Neural progenitor cell (in vitro differentiated cells): ENCODE measurements around the gene FXYD5. TPM values are rescaled to one million over a fixed set of nuclear protein-coding genes. Genes with fewer than 3 reads are reported as not detected.

Source experiments
- DNase-seq: peaks from one replicate; pipeline ENCODE4 v3.0.0-alpha.2; 2016; ENCODE audit warnings: low spot score
- H2AFZ ChIP-seq: fragments of 200-600 bp; sonication (generic); replicated peaks from 2 replicates; pipeline ENCODE4 v1.6.1; 2016; ENCODE audit warnings: antibody characterized with exemption
- H3F3A ChIP-seq: fragments of 200-600 bp; sonication (generic); 2 replicates; pipeline ENCODE4 v1.6.1; 2016; ENCODE audit warnings: antibody characterized with exemption, low read depth
- H3K27ac ChIP-seq: fragments of 200-600 bp; sonication (generic); 2 replicates; pipeline ENCODE4 v1.5.1; 2016; ENCODE audit warnings: mild to moderate bottlenecking
- H3K27me3 ChIP-seq: fragments of 200-600 bp; sonication (generic); 2 replicates; pipeline ENCODE4 v1.6.1; 2016; ENCODE audit warnings: mild to moderate bottlenecking, moderate library complexity
- H3K36me3 ChIP-seq: fragments of 200-600 bp; sonication (generic); 2 replicates; pipeline ENCODE4 v1.5.1; 2016
- H3K4me1 ChIP-seq: fragments of 200-600 bp; sonication (generic); 2 replicates; pipeline ENCODE4 v1.6.1; 2016; ENCODE audit warnings: mixed run types
- H3K4me2 ChIP-seq: fragments of 200-600 bp; sonication (generic); 2 replicates; pipeline ENCODE4 v1.6.1; 2016
- H3K4me3 ChIP-seq: fragments of 200-600 bp; sonication (generic); 2 replicates; pipeline ENCODE4 v1.5.1; 2016
- H3K79me2 ChIP-seq: fragments of 200-600 bp; sonication (generic); 2 replicates; pipeline ENCODE4 v1.6.1; 2016; ENCODE audit warnings: low read depth
- H3K9ac ChIP-seq: fragments of 200-600 bp; sonication (generic); 2 replicates; pipeline ENCODE4 v1.6.1; 2016
- H3K9me3 ChIP-seq: fragments of 200-600 bp; sonication (generic); 2 replicates; pipeline ENCODE4 v1.5.1; 2016; ENCODE audit warnings: low read depth
- H4K20me1 ChIP-seq: fragments of 200-600 bp; sonication (generic); 2 replicates; pipeline ENCODE4 v1.6.1; 2016; ENCODE audit warnings: low read depth
- H3K27ac Mint-ChIP-seq: 3 replicates; pipeline ENCODE4 v1.8.0; 2021; ENCODE audit warnings: mixed read lengths
- H3K27me3 Mint-ChIP-seq: 2 replicates; pipeline ENCODE4 v1.8.0; 2022; ENCODE audit warnings: low read depth, mild to moderate bottlenecking, inconsistent platforms, moderate library complexity, mixed read lengths; ENCODE audit not compliant: insufficient read depth
- H3K36me3 Mint-ChIP-seq: 3 replicates; pipeline ENCODE4 v1.8.0; 2021; ENCODE audit warnings: mixed read lengths
- H3K4me1 Mint-ChIP-seq: 3 replicates; pipeline ENCODE4 v1.8.0; 2021; ENCODE audit warnings: mixed read lengths
- H3K4me3 Mint-ChIP-seq: 3 replicates; pipeline ENCODE4 v1.8.0; 2021; ENCODE audit warnings: mild to moderate bottlenecking, moderate library complexity, mixed read lengths
- H3K9me3 Mint-ChIP-seq: 3 replicates; pipeline ENCODE4 v1.8.0; 2020; ENCODE audit warnings: mixed read lengths
- CTCF ChIP-seq: fragments of 200-600 bp; sonication (generic); IDR thresholded peaks from 2 replicates; pipeline ENCODE4 v1.5.1; 2017; ENCODE audit warnings: antibody characterized with exemption, mild to moderate bottlenecking
- EZH2 ChIP-seq: fragments of 200-600 bp; sonication (generic); IDR thresholded peaks from 2 replicates; pipeline ENCODE4 v1.6.1; 2017; ENCODE audit warnings: antibody characterized with exemption, mild to moderate bottlenecking, moderate library complexity
- EZH2phosphoT487 ChIP-seq: fragments of 200-600 bp; sonication (generic); IDR thresholded peaks from 2 replicates; pipeline ENCODE4 v1.6.1; 2017; ENCODE audit warnings: antibody characterized with exemption
- total RNA-seq: library from RNA; depleted of rRNA; stranded (reverse); fragments of >200 nt; gene quantifications from 2 replicates; pipeline ENCODE4 v1.2.3, GENCODE V29; 2015; ENCODE audit warnings: low replicate concordance

Gene FXYD5
- total RNA-seq, 1 donor from 2014 or later, result 7.8 TPM

- Mint-ChIP-seq H3K9me3 (no peaks in the 10 kb centered on the region), H3K27me3 (peaks cover 4% of the 10 kb centered on the region), H3K4me1 (peaks cover 19% of the 10 kb centered on the region), H3K27ac (no peak overlapping the region), H3K4me3 (no peak overlapping the region), H3K36me3 (no peaks in the 10 kb centered on the region)
- Histone ChIP-seq H3K4me3 (no peak overlapping the region), H3K9me3 (no peaks in the 10 kb centered on the region), H4K20me1 (no peaks in the 10 kb centered on the region), H3K27me3 (no peaks in the 10 kb centered on the region), H3K4me2 (peak overlapping the region; percentile 66), H3K9ac (no peak overlapping the region), H3K4me1 (peaks cover 15% of the 10 kb centered on the region), H2AFZ (no peak overlapping the region), H3K79me2 (no peaks in the 10 kb centered on the region), H3F3A (peaks cover 3% of the 10 kb centered on the region), H3K36me3 (no peaks in the 10 kb centered on the region), H3K27ac (no peak overlapping the region)
- no peak for TF ChIP-seq EZH2phosphoT487
- no peak for TF ChIP-seq EZH2
- no peak for TF ChIP-seq CTCF
- DNase-seq, result peak; percentile 33
These were observed 30.2 kb upstream of the FXYD5 start for GRCh38 chr19:35124098-35125060.

- H3K4me2 ChIP-seq, result no peak overlapping the region
- H3K4me3 ChIP-seq, result no peak overlapping the region
- H3K9me3 ChIP-seq, result no peaks in the 10 kb centered on the region
- DNase-seq, result no peak
- Mint-ChIP-seq H3K4me1 (peaks cover 19% of the 10 kb centered on the region), H3K27ac (peak overlapping the region; percentile 87), H3K36me3 (no peaks in the 10 kb centered on the region), H3K4me3 (no peak overlapping the region), H3K27me3 (peaks cover 2% of the 10 kb centered on the region), H3K9me3 (no peaks in the 10 kb centered on the region)
- peaks cover 3% of the 10 kb centered on the region for H3F3A ChIP-seq
- no peak for TF ChIP-seq EZH2phosphoT487
- TF ChIP-seq CTCF, result no peak
- peaks cover 15% of the 10 kb centered on the region for H3K4me1 ChIP-seq
- H2AFZ ChIP-seq, result no peak overlapping the region
- no peaks in the 10 kb centered on the region for H3K36me3 ChIP-seq
- no peak overlapping the region for H3K27ac ChIP-seq
- H3K9ac ChIP-seq, result no peak overlapping the region
- no peaks in the 10 kb centered on the region for H4K20me1 ChIP-seq
- no peaks in the 10 kb centered on the region for H3K79me2 ChIP-seq
- H3K27me3 ChIP-seq, result no peaks in the 10 kb centered on the region
These were observed 29.2 kb upstream of the FXYD5 start for GRCh38 chr19:35125270-35125717.

GRCh38 chr19:35125749-35126623 is 28.5 kb upstream of the FXYD5 start:
- peaks cover 15% of the 10 kb centered on the region for H3K4me1 ChIP-seq
- TF ChIP-seq EZH2, result no peak
- no peak for TF ChIP-seq CTCF
- TF ChIP-seq EZH2phosphoT487, result no peak
- H3K27ac ChIP-seq, result no peak overlapping the region
- H3K27me3 Mint-ChIP-seq, result peaks cover 2% of the 10 kb centered on the region
- H3K4me3 Mint-ChIP-seq, result no peak overlapping the region
- H3F3A ChIP-seq, result peaks cover 3% of the 10 kb centered on the region
- no peaks in the 10 kb centered on the region for H3K36me3 Mint-ChIP-seq
- no peak overlapping the region for H3K9ac ChIP-seq
- H3K4me1 Mint-ChIP-seq, result peaks cover 19% of the 10 kb centered on the region
- no peak overlapping the region for H3K4me2 ChIP-seq
- H3K79me2 ChIP-seq, result no peaks in the 10 kb centered on the region
- no peaks in the 10 kb centered on the region for H3K9me3 ChIP-seq
- peak overlapping the region; percentile 87 for H3K27ac Mint-ChIP-seq
- H3K9me3 Mint-ChIP-seq, result no peaks in the 10 kb centered on the region
- H2AFZ ChIP-seq, result no peak overlapping the region
- no peaks in the 10 kb centered on the region for H4K20me1 ChIP-seq
- H3K36me3 ChIP-seq, result no peaks in the 10 kb centered on the region
- no peak for DNase-seq
- no peaks in the 10 kb centered on the region for H3K27me3 ChIP-seq
- no peak overlapping the region for H3K4me3 ChIP-seq
